Left renal cortex interstitium (tissue), 4 donors: ENCODE results near the gene PARD6A. TPM values are rescaled to one million over a fixed set of nuclear protein-coding genes. Genes with fewer than 3 reads are reported as not detected.

Experiments
- polyA plus RNA-seq, 4 donors: library from polyadenylated mRNA; unstranded; fragments of 120-200 nt; gene quantifications; one replicate each; pipeline ENCODE4 v1.2.1, GENCODE V29; 2013; ENCODE audit not compliant: insufficient read length in 4 of 4

PARD6A gene
- polyA plus RNA-seq, 4 donors = 1.9 to 4.8 (median 3.0) TPM

Other genes starting within 250 kb of the PARD6A start
- gene ZDHHC1, start 244.5 kb upstream of the PARD6A start, polyA plus RNA-seq = 10 to 100 TPM; 12.6 to 19.0 (median 16.0) TPM
- gene HSD11B2, start 229.8 kb upstream of the PARD6A start, polyA plus RNA-seq = 10 to 100 TPM; 52.7 to 71.9 (median 58.4) TPM
- 10 to 100 TPM; 89.4 to 94.5 (median 92.3) TPM for gene ATP6V0D1, start 179.8 kb upstream of the PARD6A start, polyA plus RNA-seq
- gene AGRP, start 177.4 kb upstream of the PARD6A start, polyA plus RNA-seq = under 1 TPM in 3 of 4 donors, not detected in 1; 0.18 to 0.47 (median 0.39) TPM
- 100 to 1,000 TPM in 3 of 4 donors, 10 to 100 TPM in 1; 99.1 to 148 (median 143) TPM for gene RIPOR1, start 132.1 kb upstream of the PARD6A start, polyA plus RNA-seq
- gene CTCF, start 98.4 kb upstream of the PARD6A start, polyA plus RNA-seq = 10 to 100 TPM; 76.1 to 83.1 (median 78.7) TPM
- gene CARMIL2, start 15.8 kb upstream of the PARD6A start, polyA plus RNA-seq = 1 to 10 TPM in 3 of 4 donors, under 1 TPM in 1; 0.79 to 1.4 (median 1.0) TPM
- gene ACD, start 700 bp upstream of the PARD6A start, polyA plus RNA-seq = 10 to 100 TPM; 20.2 to 31.8 (median 26.2) TPM
- 10 to 100 TPM; 16.9 to 38.5 (median 31.8) TPM for gene ENKD1, start 5.8 kb downstream of the PARD6A start, polyA plus RNA-seq
- 1 to 10 TPM; 3.6 to 5.2 (median 4.0) TPM for gene C16orf86, start 5.9 kb downstream of the PARD6A start, polyA plus RNA-seq
- gene GFOD2, start 58.4 kb downstream of the PARD6A start, polyA plus RNA-seq = 10 to 100 TPM; 18.7 to 25.6 (median 23.7) TPM
- gene RANBP10, start 145.6 kb downstream of the PARD6A start, polyA plus RNA-seq = 10 to 100 TPM; 18.4 to 34.4 (median 25.0) TPM
- 10 to 100 TPM in 1 of 4 donors, 1 to 10 TPM in 3; 6.3 to 10.7 (median 7.7) TPM for gene TSNAXIP1, start 145.9 kb downstream of the PARD6A start, polyA plus RNA-seq
- 10 to 100 TPM; 26.8 to 40.0 (median 32.0) TPM for gene THAP11, start 181.4 kb downstream of the PARD6A start, polyA plus RNA-seq
- 100 to 1,000 TPM; 114 to 134 (median 127) TPM for gene NUTF2, start 186.0 kb downstream of the PARD6A start, polyA plus RNA-seq
- gene CENPT, start 186.7 kb downstream of the PARD6A start, polyA plus RNA-seq = 10 to 100 TPM; 37.4 to 62.4 (median 50.7) TPM
- 100 to 1,000 TPM in 2 of 4 donors, 10 to 100 TPM in 2; 75.0 to 106 (median 97.3) TPM for gene EDC4, start 212.1 kb downstream of the PARD6A start, polyA plus RNA-seq
- under 1 TPM in 3 of 4 donors, not detected in 1; 0.30 to 0.68 (median 0.63) TPM for gene NRN1L, start 223.9 kb downstream of the PARD6A start, polyA plus RNA-seq
- 10 to 100 TPM; 33.5 to 44.6 (median 40.1) TPM for gene PSKH1, start 232.3 kb downstream of the PARD6A start, polyA plus RNA-seq